Right ventricle myocardium inferior (tissue), 1 donor: ENCODE data around the gene MRPL14. TPM values are rescaled to one million over a fixed set of nuclear protein-coding genes. Genes with fewer than 3 reads are reported as not detected.

ENCODE experiments used
- ATAC-seq: fragments of 200-7000 bp; cut with Tn5 transposase; one replicate; pipeline ENCODE4 v1.9.1; 2020; ENCODE audit warnings: mild to moderate bottlenecking, moderate library complexity
- DNase-seq: peaks from one replicate; pipeline ENCODE4 v3.0.0; 2021; ENCODE audit errors: missing footprints
- intact Hi-C: fragments of 100-400 bp; cut with DNase I; formaldehyde crosslinking; loops from one replicate; pipeline ENCODE4 v1.11.0; 2022
- total RNA-seq: library from RNA; stranded (reverse); fragmentation: NEBNext Ultra II Directional; extraction: Animal tissue kit (Norgen Biotek cat#: 25700); gene quantifications from one replicate; pipeline ENCODE4 v1.2.1, GENCODE V29; 2021
- donor health status: DM: no; HTN: yes; CAD: no; lungs with severe emphysema.

The MRPL14 gene
- total RNA-seq, 1 donor from 2014 or later: 41.7 TPM

DNA sequence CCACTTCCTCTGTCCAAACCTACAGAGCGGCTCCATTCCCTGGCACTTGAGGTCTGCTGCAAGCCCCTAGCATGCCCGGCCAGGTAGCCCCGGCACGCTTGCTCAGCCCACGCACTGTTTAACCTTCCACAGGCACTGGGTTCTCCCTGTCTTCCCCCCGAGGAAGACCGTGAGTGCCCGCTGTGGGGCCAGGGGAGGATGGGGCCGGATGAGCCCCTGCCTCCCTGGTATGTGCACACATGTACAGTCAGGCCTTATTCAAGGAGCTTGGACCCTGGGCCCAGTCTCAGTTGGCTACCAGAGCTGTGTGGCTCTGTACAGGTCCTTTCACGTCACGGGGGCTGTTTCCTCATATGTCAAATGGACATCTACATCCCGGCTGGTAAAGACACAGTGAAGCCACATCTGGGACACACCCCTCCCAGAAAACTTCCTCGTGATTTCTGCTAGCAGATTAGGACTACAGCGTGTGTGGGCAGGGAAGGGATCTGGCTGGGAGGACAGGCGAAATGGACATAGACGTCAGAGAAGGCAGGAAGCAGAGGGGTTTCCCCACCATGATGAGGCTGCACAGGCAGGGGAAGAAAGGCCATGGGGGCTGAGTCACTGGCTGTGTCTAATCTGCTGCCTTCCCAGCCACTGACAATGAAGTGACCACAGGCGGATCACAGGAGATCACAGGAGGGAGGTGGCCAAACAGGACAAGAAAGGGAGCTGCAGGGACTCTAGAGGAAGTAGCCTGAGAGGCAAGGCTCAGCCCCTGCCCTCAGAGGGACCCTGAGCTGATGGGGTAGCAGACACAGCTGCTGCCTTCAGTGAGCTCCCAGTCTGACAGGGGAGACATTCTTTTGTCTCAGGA, 62.9 kb downstream of the MRPL14 start:
- DNase-seq: peak; percentile 75
- intact Hi-C loops: no loop called here
- ATAC-seq: peak; percentile 24

DNA sequence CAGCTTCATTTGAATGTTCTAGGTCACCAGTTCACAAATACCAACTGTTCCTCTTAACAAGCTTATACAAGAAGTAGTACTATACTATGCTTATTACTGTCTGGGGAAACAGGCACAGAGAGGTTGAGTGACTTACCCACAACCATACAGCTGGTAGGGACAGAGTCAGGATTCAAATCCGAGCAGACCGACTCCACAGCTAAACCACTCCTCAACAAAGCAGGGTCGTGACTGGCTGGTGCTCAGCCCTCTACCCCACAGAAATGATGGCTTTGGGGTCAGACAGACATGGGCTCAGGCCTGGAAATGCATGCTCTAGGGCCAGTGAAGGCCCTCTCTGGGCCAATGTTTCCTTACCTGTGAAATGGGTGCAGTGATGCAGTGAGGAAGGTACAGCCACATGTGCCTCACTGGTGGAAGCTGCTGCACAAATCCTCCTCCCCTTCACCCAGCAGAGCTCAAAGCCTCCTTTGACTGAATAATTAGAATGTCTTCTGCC, 63.6 kb downstream of the MRPL14 start:
- ATAC-seq: no peak
- intact Hi-C loops: no loop called here
- DNase-seq: no peak

Other genes with a start within 250 kb of the MRPL14 start
- gene TMEM63B, start 102 bp upstream of the MRPL14 start, total RNA-seq: 44.5 TPM
- gene CAPN11, start 31.4 kb upstream of the MRPL14 start, total RNA-seq: 0.27 TPM
- not detected for gene MYMX, start 89.5 kb upstream of the MRPL14 start, total RNA-seq
- 170 TPM for gene SLC29A1, start 96.1 kb upstream of the MRPL14 start, total RNA-seq
- 867 TPM for gene HSP90AB1, start 119.6 kb upstream of the MRPL14 start, total RNA-seq
- 21.3 TPM for gene SLC35B2, start 130.1 kb upstream of the MRPL14 start, total RNA-seq
- 2.4 TPM for gene NFKBIE, start 138.1 kb upstream of the MRPL14 start, total RNA-seq
- not detected for gene TMEM151B, start 143.0 kb upstream of the MRPL14 start, total RNA-seq
- 10.6 TPM for gene AARS2, start 185.9 kb upstream of the MRPL14 start, total RNA-seq
- not detected for gene SPATS1, start 215.2 kb upstream of the MRPL14 start, total RNA-seq